GM21390 (cell line): Measurements from ENCODE around the gene ZHX3.

Source experiments
- ATAC-seq: cut with Tn5 transposase; IDR thresholded peaks from one replicate; pipeline ENCODE4 v1.9.1; 2021; ENCODE audit not compliant: unreplicated experiment

The ZHX3 gene

DNA sequence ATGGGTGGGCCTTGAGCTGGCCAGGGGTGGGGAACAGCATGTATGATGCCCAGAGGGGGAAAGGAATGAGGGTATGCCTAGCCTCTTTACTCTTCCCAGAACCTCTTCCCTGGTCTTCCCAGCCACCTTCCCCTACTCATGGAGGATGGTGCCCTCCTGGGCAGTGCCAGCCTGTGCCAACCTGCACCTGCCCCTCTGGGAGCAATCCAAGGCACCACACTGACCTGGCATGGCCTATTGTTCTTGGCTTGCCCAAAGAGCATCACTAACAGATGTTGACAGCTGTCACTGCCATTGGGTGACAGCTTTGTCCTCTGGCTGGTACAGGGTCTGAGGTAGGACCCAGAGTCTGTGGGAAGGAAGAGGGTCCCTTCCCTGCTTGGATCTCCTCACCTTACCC, 36.0 kb upstream of the ZHX3 start:
- no peak for ATAC-seq

DNA sequence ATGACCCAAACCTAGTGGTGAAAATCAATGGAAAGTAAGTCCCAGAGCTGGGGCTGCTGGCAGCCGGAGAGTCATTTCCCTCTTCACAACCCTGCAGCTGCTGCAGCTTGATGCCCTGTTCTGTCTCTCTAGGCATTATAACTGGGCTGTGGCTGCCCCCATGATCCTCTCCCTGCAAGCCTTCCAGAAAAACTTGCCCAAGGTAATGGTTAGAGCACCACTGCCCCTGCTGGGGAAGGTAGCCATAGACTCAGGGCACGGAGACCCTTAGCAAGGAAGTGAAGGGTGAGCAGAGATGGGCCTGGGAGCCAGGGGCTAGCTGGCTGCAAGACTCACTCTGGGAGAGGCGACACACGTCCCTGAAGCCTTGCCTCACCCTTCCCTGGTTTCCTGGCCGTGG, 35.1 kb upstream of the ZHX3 start:
- no peak for ATAC-seq

DNA sequence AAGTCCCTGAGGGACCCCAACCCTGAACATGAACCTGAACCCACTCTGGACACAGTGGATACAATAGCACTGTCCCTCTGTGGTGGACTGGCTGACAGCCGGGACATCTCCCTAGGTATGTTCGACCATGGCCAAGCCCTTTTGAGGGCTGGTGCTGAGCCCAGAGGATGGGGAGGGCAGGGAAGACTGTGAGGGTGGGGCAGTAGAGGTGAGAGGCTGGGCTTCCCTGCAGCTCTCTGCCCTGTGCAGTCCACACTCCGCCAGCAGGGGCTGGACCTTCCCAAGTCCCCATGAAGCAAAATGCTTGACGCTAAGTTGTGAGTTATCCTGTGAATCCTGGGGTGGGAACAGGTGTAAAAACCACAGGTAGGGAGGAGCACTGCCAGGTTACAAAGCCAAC, 34.6 kb upstream of the ZHX3 start:
- no peak for ATAC-seq

DNA sequence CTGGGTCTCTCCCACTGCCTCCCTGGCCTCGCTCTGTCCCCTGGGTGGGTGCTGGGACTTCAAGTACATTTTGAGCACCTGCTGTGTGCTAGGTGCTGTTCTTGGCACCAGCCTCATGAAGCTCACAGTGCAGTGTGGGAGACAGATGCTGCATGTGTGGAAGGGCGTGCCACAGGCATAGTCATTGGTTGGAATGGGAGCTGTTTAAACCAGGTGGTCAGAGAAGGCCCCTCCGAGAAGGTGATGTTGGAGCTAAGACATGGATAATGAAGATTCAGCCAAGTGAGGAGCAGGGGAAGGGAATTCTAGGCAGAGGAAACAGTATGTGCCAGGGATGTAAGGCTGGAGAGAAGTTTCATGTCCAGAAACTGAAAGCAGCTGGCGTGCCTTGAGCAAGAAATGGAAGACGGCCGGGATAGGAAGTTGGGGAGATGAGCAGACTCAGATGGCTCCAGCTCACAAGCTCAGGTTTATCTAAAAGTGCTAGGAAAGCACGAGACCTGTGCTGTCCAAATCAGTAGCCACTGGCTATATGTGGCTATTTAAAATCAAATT, 33.0 kb upstream of the ZHX3 start:
- no peak for ATAC-seq

DNA sequence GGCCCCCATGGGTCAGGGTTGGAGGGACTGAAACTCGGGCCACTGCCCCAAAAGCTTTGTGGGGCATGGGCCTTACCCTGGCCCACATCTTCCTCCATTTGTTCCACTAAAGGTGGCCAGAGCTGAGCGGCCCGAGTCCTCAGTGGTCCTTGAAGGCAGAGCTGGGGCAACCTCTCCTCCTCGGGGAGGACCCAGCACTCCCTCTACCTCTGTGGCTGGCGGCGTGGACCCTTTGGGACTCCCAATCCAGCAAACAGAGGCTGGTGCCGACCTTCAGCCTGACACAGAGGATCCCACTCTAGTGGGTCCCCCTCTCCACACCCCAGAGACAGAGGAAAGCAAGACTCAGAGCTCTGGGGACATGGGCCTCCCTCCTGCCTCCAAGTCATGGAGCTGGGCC, 32.4 kb upstream of the ZHX3 start:
- no peak for ATAC-seq

DNA sequence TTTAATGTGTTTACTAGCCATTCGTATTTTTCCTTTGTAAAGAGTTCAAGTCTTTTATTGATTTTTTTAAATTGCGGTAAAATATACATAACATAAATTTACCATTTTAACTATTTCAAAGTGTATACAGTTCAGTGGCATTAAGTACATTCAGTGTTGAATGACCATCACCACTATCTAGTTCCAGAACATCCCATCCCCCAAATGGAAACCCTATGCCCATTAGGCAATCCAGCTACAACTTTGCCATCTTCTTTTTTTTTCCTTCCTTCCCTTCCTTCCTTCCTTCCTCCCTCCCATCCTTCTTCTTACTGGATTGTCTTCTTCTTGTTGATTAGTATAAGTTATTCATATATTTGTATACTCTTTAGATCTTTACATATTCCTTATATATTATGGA, 31.7 kb upstream of the ZHX3 start:
- no peak for ATAC-seq

DNA sequence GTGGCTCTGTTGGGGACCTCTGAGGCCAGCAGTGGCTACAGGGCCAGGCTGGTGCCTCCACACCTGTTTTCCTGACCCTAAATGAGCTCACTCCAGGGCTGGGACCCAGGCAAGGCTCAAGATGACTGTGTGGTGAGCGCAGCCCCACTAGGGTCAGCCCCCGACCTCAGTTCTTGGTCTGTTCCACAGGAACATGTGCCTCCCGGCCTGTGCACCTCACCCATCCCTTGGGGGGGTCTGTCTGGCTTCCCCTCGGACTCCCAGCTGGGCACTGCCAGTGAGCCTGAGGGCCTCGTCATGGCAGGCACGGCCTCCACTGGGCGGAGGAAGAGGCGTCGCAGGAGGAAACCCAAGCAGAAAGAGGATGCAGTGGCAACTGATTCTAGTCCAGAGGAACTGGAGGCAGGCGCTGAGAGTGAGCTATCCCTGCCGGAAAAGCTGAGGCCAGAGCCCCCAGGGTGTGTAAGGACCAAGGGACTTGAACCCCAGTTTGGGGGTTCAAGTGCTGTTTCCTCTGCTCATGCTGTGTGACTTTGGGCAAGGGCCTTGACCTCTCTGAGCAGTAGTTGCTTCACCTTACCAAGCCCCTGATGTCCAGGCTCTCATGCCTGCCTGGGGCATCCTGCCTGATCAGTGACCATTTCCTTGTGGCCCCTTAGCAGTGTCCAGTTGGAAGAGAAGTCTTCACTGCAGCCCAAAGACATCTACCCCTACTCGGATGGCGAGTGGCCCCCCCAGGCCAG, 31.1 kb upstream of the ZHX3 start:
- no peak for ATAC-seq

DNA sequence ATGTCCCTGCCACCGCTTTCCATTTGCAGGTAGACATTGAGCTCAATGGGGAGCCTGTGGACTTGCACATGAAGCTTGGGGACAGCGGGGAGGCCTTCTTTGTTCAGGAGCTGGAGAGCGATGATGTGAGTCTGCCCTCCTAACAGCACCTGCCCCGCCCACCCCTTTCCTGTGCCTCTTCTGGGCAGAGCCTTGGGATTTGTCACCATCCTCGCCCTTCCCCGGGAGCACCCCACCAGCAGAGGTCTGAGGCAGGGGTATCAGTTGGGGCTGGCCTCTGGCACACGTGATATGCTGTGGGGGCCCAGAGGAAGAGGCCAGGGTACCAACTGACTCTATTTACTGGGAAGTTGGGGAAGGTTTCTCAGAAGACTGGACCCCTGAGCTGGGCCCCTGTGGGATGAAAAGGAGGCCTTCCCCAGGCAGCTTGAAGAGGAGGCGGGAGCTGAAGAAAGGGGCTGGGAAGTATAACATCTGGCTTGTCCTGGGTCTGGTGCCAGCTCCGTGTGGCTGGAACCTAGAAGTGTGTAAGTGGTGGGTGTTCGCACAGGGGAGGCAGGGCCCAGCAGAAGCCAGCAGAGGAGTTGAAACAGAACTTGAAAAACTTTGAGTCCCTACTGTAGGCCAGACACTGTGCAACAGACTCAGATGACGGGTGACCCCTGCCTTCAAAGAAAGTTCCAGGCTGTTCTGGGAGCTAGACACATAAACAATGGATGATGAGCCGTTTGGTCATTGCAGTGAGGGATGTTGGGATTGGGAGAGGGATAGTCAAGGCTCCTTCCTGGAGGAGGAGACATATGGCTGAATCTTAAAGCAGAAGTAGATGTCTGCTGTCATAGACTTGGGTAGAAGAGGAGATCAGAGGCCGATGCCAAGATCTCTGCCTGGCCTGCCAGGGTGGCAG, 30.2 kb upstream of the ZHX3 start:
- ATAC-seq, result no peak

DNA sequence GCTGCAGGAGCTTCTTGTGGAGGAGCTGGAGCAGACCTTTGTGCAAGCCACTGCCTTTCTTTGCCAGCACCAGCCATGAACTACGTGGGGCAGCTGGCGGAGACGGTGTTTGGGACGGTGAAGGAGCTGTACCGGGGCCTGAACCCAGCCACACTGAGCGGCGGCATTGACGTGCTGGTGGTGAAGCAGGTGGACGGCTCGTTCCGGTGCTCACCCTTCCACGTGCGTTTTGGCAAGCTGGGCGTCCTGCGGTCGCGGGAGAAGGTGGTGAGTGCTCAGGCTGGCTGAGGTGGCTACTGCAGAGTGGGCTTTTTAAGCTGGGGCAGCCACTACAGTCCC, 28.2 kb upstream of the ZHX3 start:
- ATAC-seq, result no peak

DNA sequence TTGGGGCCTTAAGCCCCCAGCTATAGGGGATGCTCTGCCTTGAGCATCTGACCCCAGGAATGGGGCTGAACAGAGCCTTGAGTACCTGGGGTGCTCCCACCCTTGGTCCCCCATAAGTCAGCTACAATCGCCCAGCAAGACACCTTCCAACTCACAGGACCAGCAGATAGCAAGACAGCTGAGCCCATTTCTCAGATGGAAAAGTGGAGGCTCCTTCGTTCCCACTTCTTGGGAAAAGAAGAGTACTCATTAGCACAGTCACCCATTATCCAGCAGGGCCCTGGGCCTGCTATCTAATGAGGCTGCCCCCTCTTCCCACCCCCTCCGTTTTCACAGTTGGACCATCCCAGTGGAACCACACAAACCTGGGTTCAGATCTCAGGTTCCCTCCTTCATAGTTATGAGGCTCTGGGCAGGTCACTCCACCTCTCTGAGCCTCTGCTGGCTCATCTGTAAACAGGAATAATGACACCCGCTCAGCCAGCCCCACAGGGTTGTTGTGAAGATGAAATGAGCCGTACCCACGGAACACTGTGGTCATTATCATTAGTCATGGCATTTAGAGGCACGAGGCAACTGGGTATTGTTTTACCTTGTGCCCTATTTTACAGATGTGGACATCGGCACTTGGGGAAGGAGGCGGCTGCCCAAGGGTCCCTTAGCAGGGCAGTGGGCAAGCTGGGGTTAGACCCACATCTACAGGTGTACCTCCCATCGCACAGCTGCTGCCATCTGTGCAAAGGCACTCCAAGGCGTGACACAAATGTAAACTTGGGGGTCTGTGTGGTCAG, 27.6 kb upstream of the ZHX3 start:
- ATAC-seq, result no peak

DNA sequence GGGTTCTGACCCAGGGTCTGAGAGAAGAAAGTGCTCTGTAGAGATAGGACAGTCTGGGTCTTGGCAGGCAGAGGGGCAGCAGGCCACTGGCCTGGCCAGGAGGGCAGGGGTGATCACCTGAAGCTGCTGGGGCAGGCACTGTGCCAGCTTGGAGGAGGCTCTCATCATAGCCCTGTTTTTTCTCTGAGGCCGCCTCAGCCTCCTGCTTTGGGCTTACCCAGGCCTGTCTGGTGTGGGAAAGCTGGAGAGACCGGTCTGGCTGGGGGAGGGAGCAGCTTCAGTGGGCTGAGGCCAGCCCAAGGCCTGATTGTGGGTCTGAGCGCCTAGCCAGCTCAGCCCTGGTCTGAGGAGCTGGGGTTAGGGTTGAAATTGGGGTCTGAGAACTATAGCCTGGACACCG, 26.9 kb upstream of the ZHX3 start:
- no peak for ATAC-seq

DNA sequence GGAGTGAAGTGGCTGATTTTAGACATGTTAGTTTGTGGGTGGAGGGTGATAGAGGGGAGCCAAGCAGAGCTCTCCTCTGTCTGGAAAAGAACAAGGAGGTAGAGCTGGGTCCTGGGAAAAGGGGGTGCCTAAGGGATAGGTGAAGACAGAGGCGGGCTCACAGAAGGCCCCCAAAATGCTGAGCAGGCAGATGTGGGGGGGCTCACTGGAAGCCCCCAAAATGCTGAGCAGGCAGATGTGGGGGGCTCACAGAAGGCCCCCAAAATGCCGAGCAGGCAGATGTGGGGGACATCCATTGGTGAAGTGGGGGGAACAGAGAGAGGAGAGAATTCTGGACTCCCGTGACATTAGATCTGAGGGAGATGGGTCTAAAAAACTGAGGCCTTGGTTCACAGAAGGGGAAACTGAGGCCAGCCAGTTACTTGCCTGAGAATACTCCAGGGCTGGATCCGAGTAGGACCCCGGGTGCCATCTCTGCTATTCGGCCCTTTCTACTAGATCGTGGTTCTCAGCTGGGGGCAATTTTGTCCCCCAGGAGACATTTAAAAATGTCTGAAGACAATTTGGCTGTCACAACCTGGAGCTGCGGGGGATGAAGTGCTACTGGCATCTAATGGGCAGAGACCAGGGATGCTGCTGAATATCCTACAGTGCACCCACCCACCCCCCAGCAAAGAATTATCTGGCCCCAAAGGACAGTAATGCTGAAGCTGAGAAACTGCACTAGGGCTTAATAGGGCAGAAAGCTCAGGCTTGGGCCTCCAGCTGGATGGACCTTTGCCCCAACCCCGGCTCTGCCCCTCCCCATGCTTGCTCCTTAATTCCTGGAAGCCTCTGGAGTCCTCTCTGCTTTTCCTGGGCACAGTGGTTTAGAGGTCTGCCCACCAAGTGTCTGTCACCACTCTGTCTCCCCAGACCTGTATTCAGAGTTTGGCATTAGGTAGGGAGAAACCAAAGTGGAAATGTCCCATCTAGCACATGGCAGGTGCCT, 25.2 kb upstream of the ZHX3 start:
- ATAC-seq, result no peak

DNA sequence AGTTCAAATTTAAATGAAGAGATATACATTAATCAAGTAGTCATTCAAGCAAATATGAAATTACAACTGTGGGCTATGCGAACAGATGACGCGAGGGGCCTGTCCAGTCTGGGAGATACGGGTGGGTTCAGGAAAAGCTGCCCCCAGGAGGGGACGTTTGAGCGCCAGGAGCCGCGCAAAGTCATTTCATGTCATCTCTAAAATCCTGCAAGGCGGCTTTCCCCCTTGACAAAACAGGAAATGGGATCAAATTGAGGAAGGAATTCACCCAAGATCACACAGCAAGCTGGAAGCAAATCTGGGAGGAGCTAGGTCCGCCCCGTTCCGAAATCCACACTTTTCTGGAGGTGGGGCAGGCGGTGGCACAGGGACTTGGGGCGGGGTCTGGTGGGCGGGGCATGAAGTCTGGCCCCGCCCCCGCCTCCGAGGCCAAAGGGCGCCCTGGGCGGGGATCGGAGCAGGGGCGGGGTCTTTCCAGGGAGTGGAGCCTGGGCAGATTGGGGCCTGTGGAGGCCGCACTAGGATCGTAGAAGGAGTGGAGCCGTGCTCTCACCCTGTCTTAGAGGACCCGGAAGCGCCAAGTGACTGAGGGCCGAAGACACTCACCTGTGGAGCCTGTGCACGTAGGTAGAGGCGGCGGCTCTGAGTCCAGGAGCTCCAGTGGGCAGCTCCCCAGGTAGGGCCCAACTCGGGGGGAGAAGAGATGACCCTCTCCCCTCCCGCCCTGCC, 23.0 kb upstream of the ZHX3 start, which contains the start of gene LPIN3:
TSS of gene LPIN3 (plus strand) at position 495 of the 729 bp plus-strand sequence. CDS start 4,983 bp downstream, outside the sequence.
- ATAC-seq, result no peak

DNA sequence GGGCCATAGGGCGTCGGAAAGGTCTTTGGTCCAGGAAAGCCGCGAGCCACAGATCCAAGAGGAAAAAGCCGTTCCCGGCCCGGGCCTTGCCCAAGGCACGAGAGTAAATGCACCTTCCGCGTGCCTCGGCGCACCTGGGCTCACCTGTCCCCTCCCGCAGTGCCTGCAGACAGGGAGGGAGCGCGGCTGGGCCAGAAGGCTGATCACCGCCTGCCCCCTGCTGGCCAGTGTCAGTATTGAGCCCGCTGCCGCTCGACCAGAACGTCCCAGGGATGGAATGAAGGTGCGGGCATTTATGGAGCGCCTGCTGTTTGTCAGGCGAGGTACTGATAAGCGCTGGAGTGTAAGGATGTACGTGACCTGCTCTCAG, 22.4 kb upstream of the ZHX3 start:
- no peak for ATAC-seq

DNA sequence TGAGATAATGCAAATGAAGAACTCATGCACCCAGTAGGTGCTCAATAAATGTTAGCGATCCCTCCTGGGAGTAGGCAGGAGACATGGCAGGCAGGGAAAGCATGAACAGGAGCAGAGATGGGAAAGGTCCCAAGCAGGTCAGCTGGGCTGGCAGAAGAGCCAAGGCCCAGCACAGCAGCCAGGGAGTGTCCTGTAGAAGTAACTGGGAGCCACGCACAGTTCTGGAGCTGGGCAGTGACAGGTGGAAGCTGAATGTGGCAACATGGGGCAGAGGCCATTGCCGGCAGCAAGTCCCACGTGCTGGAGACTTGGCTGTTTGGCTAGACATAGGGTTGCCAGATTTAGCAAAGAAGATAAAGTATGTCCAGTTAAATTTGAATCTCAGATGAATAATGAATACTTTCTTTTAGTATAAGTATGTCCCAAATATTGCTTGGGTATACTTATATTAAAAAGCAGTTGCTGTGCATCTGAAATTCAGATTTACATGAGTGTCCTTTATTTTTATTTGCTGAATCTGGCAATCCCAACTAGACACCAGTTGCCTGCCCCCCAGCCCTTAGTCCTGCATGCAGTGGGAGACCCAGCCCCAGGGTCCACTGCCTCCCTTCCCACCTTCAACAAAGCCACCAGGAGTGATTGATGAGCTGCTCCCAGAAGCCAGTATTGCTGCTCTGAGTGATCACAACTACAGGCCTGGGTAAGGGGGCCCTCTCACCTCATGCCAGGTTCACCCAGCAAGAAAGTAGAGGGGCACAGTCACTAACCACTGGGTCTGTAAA, 19.4 kb upstream of the ZHX3 start:
- ATAC-seq, result no peak

DNA sequence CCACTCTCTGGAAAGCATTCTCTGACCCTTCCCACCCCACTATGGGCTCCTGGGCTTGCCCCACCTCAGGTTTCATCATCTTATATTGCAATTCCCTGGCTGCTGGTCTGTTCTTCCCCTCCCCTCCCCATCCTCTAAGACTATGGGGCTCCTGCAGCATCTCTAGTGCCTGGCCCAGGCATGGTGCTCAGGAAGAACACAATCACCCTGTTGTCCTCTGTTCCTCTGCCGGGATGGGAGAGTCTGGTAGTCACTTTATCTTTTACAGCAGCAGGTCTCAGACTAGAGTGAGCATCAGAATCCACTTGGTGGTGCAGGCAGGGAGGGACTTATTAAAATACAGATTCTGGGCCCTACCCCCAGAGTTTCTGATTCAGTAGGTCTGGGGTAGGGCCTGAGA, 18.1 kb upstream of the ZHX3 start:
- ATAC-seq, result no peak

DNA sequence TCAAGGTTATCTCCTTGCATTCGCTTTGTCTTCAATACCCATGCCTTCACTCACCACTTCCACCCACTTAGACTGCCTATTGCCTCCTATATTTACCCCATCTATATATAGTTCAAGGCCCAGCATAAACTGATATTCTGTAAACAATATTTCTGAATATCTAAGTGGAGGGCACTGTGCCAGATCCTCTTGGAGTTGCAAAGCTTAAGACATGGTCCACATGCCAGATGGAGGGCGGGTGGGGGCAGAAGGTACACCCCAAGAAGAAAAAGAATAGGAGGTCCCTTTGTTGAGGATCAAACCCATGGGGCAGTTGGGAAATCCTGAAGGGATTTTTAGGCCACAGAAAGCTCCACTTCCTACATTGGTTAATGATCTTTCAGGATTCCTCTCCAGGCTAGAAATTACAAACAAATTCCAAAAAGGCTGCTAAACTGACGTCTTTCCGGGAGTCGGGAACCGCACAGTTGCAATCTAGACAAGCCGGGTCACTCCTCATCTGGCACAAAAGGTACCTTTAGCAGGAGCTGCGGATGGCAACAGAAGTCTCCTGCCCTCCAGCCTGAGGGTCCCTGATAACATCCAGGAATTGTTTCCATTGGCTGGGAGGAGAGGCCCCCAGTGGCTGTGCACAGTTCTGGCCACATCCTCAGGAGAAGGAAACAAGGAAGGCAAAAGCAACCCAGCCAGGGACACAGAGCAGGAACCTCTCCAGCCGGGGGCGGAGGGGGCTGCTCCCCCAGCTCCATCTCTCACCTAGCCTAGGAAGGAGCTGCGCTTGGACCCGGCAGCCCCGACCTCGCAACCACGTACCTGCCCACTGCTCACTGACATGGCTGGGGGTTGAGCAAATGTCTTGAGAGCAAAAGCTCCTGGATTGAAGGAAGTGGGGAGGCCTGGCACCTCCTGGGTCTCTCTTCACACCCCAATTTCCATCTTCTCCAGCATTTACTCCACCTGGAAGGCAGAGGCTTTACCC, 17.2 kb upstream of the ZHX3 start:
- ATAC-seq, result no peak

DNA sequence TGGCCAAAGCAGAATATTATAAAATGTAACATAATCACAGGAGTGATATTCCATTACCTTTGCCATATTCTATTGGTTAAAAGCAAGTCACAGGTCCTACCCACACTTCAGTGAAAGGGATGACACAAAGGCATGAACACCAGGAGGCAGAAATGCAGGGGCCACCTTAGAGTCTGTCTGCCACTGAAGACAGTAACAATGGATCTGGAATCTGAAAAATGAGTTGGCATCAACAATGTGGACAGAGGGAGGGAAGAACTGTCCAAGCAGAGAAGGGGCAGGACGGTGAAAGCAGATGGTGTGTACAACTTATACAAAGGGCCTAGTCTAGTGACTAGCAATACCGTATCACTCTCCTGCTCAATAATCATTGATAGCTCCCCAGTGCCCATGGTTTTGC, 16.5 kb upstream of the ZHX3 start:
- ATAC-seq, result no peak
